ENCODE data around the gene GIPR. TPM values are rescaled to one million over a fixed set of nuclear protein-coding genes. Genes with fewer than 3 reads are reported as not detected.
A peak's percentile ranks its signal among the peaks of the same experiment; 100 is the strongest.

The GIPR gene
- total and polyA plus RNA-seq, 2 experiments from 2014 or later: 0.42 to 1.2 TPM

DNA sequence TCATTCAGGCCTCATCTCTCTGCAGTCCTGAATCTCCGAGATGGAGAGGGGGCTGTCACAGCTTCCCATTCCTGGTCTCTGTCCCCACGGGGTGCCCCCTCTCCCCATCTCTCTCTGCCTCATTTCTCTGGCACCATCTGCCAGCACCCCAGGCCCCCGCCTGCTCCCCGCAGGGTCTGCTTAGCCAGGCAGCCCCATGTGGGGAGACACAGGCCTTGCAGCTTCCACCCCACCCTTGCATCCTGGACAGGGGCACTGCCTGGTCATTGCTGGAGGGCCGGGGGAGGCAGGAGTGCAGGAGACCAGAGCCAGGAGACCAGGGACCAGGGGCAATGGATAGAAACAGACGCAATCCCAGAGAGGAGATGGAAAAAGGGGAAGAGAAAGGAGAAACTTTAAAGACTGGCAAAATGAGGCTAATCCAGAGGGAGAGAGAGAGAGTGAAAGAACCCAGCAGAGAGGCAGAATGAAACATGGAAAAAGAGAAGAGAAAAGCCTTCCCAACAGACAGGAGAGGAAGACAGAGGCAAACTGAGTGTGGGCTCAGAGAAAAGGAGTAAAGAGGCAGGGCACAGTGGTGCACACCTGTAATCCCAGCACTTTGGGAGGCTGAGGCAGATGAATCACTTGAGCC lies 8.8 kb upstream of the GIPR start:
- no peak overlapping the region; the same call in 2 of the 3 replicates for H3K4me3 Mint-ChIP-seq
- Histone ChIP-seq H3K27ac (ENCODE audit: low read depth) (no peak overlapping the region), H2AFZ (0 out of 2 replicates have a peak overlapping the region, but pooled peaks have one; percentile 28), H4K20me1 (replicated peaks; ENCODE audit: insufficient read depth) (no peaks in the 10 kb centered on the region), H3K79me2 (replicated peaks; ENCODE audit: insufficient read depth) (no peaks in the 10 kb centered on the region), H3K4me2 (no peak overlapping the region), H3K9me2 (ENCODE audit: insufficient read depth) (no peaks in the 10 kb centered on the region), H3F3A (replicated peaks; ENCODE audit: low read depth) (no peaks in the 10 kb centered on the region), H3K4me1 (ENCODE audit: insufficient read depth) (no peaks in the 10 kb centered on the region), H3K4me3 (no peak overlapping the region), H3K27me3 (ENCODE audit: insufficient read depth) (no peaks in the 10 kb centered on the region), H3K36me3 (ENCODE audit: insufficient read depth) (no peaks in the 10 kb centered on the region)
- peaks cover 9% of the 10 kb centered on the region for H3K27me3 Mint-ChIP-seq (ENCODE audit: insufficient read depth, low read depth, poor library complexity)
- H3K36me3 Mint-ChIP-seq (ENCODE audit: low read depth): no peaks in the 10 kb centered on the region; the same call in 2 of the 3 replicates
- H3K9me3 Mint-ChIP-seq: no peaks in the 10 kb centered on the region
- DNase-seq (ENCODE audit: low spot score) (no peak), ATAC-seq (peak; percentile 48)
- TF ChIP-seq ZNF331 (CRISPR knock-in tag; IDR thresholded peaks at IDR 0.05; ENCODE audit: low read depth): no peak
- no peak overlapping the region for H3K27ac Mint-ChIP-seq
- peaks cover 4% of the 10 kb centered on the region; the same call in 2 of the 3 replicates for H3K4me1 Mint-ChIP-seq

DNA sequence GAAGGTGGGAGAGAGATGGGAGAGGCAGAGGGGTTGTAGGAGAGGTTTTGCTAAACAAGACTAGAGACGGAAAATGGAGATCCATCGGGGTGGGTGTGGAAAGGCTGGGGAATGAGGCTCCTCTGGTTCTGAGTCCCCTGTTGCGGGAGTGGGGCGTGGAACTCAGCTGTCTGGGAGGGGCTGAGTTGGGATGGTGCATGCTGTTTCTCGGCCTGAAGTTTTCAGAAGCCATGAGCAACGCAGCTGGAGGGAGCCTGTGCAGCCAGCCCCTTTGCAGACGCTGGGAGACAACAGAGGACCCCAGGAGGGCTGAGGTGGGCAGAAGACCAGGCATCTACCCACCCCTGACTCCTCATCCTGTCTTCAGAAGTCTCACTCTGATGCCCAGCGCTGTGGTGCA lies 7.4 kb upstream of the GIPR start:
- peaks cover 4% of the 10 kb centered on the region; the same call in 2 of the 3 replicates for H3K4me1 Mint-ChIP-seq
- no peak overlapping the region for H2AFZ ChIP-seq
- ATAC-seq: no peak
- H3K27ac Mint-ChIP-seq: no peak overlapping the region
- H3K9me2 ChIP-seq (ENCODE audit: insufficient read depth): no peaks in the 10 kb centered on the region
- H4K20me1 ChIP-seq (replicated peaks; ENCODE audit: insufficient read depth): no peaks in the 10 kb centered on the region
- no peaks in the 10 kb centered on the region for H3K79me2 ChIP-seq (replicated peaks; ENCODE audit: insufficient read depth)
- H3F3A ChIP-seq (replicated peaks; ENCODE audit: low read depth): no peaks in the 10 kb centered on the region
- H3K4me2 ChIP-seq: no peak overlapping the region
- no peaks in the 10 kb centered on the region for H3K9me3 Mint-ChIP-seq
- H3K4me3 ChIP-seq: no peak overlapping the region
- DNase-seq (ENCODE audit: low spot score): no peak
- H3K36me3 Mint-ChIP-seq (ENCODE audit: low read depth): no peaks in the 10 kb centered on the region; the same call in 2 of the 3 replicates
- TF ChIP-seq EZH2phosphoT487 (IDR thresholded peaks at IDR 0.05; ENCODE audit: unreplicated experiment) (no peak), ZNF331 (CRISPR knock-in tag; IDR thresholded peaks at IDR 0.05; ENCODE audit: low read depth) (no peak), NANOG (IDR thresholded peaks at IDR 0.05; ENCODE audit: borderline replicate concordance) (no peak), ZNF114 (CRISPR knock-in tag; IDR thresholded peaks at IDR 0.05) (no peak), CREB1 (CRISPR knock-in tag; IDR thresholded peaks at IDR 0.05; ENCODE audit: low read depth) (no peak), JUNB (IDR thresholded peaks at IDR 0.05; ENCODE audit: unreplicated experiment) (no peak), EZH2 (IDR thresholded peaks at IDR 0.05; ENCODE audit: low read depth, unreplicated experiment) (no peak)
- TF ChIP-seq, protein P1, sequence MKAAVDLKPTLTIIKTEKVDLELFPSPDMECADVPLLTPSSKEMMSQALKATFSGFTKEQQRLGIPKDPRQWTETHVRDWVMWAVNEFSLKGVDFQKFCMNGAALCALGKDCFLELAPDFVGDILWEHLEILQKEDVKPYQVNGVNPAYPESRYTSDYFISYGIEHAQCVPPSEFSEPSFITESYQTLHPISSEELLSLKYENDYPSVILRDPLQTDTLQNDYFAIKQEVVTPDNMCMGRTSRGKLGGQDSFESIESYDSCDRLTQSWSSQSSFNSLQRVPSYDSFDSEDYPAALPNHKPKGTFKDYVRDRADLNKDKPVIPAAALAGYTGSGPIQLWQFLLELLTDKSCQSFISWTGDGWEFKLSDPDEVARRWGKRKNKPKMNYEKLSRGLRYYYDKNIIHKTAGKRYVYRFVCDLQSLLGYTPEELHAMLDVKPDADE (IDR thresholded peaks at IDR 0.05): no peak
- TF ChIP-seq, protein P2, sequence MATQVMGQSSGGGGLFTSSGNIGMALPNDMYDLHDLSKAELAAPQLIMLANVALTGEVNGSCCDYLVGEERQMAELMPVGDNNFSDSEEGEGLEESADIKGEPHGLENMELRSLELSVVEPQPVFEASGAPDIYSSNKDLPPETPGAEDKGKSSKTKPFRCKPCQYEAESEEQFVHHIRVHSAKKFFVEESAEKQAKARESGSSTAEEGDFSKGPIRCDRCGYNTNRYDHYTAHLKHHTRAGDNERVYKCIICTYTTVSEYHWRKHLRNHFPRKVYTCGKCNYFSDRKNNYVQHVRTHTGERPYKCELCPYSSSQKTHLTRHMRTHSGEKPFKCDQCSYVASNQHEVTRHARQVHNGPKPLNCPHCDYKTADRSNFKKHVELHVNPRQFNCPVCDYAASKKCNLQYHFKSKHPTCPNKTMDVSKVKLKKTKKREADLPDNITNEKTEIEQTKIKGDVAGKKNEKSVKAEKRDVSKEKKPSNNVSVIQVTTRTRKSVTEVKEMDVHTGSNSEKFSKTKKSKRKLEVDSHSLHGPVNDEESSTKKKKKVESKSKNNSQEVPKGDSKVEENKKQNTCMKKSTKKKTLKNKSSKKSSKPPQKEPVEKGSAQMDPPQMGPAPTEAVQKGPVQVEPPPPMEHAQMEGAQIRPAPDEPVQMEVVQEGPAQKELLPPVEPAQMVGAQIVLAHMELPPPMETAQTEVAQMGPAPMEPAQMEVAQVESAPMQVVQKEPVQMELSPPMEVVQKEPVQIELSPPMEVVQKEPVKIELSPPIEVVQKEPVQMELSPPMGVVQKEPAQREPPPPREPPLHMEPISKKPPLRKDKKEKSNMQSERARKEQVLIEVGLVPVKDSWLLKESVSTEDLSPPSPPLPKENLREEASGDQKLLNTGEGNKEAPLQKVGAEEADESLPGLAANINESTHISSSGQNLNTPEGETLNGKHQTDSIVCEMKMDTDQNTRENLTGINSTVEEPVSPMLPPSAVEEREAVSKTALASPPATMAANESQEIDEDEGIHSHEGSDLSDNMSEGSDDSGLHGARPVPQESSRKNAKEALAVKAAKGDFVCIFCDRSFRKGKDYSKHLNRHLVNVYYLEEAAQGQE (IDR thresholded peaks at IDR 0.05; ENCODE audit: unreplicated experiment): no peak
- TF ChIP-seq, protein P3, sequence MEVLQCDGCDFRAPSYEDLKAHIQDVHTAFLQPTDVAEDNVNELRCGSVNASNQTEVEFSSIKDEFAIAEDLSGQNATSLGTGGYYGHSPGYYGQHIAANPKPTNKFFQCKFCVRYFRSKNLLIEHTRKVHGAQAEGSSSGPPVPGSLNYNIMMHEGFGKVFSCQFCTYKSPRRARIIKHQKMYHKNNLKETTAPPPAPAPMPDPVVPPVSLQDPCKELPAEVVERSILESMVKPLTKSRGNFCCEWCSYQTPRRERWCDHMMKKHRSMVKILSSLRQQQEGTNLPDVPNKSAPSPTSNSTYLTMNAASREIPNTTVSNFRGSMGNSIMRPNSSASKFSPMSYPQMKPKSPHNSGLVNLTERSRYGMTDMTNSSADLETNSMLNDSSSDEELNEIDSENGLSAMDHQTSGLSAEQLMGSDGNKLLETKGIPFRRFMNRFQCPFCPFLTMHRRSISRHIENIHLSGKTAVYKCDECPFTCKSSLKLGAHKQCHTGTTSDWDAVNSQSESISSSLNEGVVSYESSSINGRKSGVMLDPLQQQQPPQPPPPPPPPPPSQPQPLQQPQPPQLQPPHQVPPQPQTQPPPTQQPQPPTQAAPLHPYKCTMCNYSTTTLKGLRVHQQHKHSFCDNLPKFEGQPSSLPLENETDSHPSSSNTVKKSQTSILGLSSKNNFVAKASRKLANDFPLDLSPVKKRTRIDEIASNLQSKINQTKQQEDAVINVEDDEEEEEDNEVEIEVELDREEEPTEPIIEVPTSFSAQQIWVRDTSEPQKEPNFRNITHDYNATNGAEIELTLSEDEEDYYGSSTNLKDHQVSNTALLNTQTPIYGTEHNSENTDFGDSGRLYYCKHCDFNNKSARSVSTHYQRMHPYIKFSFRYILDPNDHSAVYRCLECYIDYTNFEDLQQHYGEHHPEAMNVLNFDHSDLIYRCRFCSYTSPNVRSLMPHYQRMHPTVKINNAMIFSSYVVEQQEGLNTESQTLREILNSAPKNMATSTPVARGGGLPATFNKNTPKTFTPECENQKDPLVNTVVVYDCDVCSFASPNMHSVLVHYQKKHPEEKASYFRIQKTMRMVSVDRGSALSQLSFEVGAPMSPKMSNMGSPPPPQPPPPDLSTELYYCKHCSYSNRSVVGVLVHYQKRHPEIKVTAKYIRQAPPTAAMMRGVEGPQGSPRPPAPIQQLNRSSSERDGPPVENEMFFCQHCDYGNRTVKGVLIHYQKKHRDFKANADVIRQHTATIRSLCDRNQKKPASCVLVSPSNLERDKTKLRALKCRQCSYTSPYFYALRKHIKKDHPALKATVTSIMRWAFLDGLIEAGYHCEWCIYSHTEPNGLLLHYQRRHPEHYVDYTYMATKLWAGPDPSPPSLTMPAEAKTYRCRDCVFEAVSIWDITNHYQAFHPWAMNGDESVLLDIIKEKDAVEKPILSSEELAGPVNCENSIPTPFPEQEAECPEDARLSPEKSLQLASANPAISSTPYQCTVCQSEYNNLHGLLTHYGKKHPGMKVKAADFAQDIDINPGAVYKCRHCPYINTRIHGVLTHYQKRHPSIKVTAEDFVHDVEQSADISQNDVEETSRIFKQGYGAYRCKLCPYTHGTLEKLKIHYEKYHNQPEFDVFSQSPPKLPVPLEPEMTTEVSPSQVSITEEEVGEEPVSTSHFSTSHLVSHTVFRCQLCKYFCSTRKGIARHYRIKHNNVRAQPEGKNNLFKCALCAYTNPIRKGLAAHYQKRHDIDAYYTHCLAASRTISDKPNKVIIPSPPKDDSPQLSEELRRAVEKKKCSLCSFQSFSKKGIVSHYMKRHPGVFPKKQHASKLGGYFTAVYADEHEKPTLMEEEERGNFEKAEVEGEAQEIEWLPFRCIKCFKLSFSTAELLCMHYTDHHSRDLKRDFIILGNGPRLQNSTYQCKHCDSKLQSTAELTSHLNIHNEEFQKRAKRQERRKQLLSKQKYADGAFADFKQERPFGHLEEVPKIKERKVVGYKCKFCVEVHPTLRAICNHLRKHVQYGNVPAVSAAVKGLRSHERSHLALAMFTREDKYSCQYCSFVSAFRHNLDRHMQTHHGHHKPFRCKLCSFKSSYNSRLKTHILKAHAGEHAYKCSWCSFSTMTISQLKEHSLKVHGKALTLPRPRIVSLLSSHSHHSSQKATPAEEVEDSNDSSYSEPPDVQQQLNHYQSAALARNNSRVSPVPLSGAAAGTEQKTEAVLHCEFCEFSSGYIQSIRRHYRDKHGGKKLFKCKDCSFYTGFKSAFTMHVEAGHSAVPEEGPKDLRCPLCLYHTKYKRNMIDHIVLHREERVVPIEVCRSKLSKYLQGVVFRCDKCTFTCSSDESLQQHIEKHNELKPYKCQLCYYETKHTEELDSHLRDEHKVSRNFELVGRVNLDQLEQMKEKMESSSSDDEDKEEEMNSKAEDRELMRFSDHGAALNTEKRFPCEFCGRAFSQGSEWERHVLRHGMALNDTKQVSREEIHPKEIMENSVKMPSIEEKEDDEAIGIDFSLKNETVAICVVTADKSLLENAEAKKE (CRISPR knock-in tag; IDR thresholded peaks at IDR 0.05): no peak
- H3K36me3 ChIP-seq (ENCODE audit: insufficient read depth): no peaks in the 10 kb centered on the region
- no peak overlapping the region for H3K4me3 Mint-ChIP-seq
- H3K27me3 Mint-ChIP-seq (ENCODE audit: insufficient read depth, low read depth, poor library complexity): peaks cover 6% of the 10 kb centered on the region
- no peaks in the 10 kb centered on the region for H3K27me3 ChIP-seq (ENCODE audit: insufficient read depth)
- H3K27ac ChIP-seq (ENCODE audit: low read depth): no peak overlapping the region
- H3K4me1 ChIP-seq (ENCODE audit: insufficient read depth): no peaks in the 10 kb centered on the region

All from GM23338 (cell line).